G401.6 (cell line): Measurements from ENCODE around the gene LANCL1.
A peak's percentile ranks its signal among the peaks of the same experiment; 100 is the strongest.
"Not testable (repeated sequence)": the region's sequence is repeated elsewhere in the genome, so short reads cannot be mapped to it uniquely, and the experiment has no call there.

Source experiments
- FAIRE-seq: peaks from 2 replicates; lab custom pipeline; 2012; peaks lifted over from hg19 to GRCh38; lab: Jason Lieb, UNC

Gene LANCL1

GRCh38 chr2:210459407-210459806 lies 17.2 kb downstream of the LANCL1 start:
- FAIRE-seq, result no peak

GRCh38 chr2:210458395-210458794 lies 18.2 kb downstream of the LANCL1 start:
- FAIRE-seq, result no peak

GRCh38 chr2:210456571-210456970 lies 20.0 kb downstream of the LANCL1 start:
- no peak for FAIRE-seq

GRCh38 chr2:210454336-210454735 lies 22.2 kb downstream of the LANCL1 start:
- no peak for FAIRE-seq

GRCh38 chr2:210452194-210452593 lies 24.4 kb downstream of the LANCL1 start:
- FAIRE-seq, result no peak

- not testable (repeated sequence) for FAIRE-seq
Observed at GRCh38 chr2:210450942-210451341, 25.6 kb downstream of the LANCL1 start.

GRCh38 chr2:210445732-210446131 lies 30.8 kb downstream of the LANCL1 start:
- FAIRE-seq, result no peak

GRCh38 chr2:210445116-210445707 lies 31.3 kb downstream of the LANCL1 start:
- FAIRE-seq, result peak; percentile 89

GRCh38 chr2:210443527-210443926 lies 33.0 kb downstream of the LANCL1 start:
- FAIRE-seq, result no peak

- FAIRE-seq, result no peak
Observed at GRCh38 chr2:210442878-210443277, 33.7 kb downstream of the LANCL1 start.

- no peak for FAIRE-seq
Observed at GRCh38 chr2:210442457-210442856, 34.1 kb downstream of the LANCL1 start.

- no peak for FAIRE-seq
Observed at GRCh38 chr2:210440206-210440605, 36.4 kb downstream of the LANCL1 start.

GRCh38 chr2:210435439-210435838 lies 41.1 kb downstream of the LANCL1 start:
- no peak for FAIRE-seq

GRCh38 chr2:210432633-210433032 lies 43.9 kb downstream of the LANCL1 start:
- FAIRE-seq, result no peak

- no peak for FAIRE-seq
Observed at GRCh38 chr2:210429403-210430137, 47.0 kb downstream of the LANCL1 start.

GRCh38 chr2:210428393-210429179 lies 48.0 kb downstream of the LANCL1 start:
- no peak for FAIRE-seq

- not testable (repeated sequence) for FAIRE-seq
Observed at GRCh38 chr2:210427309-210427708, 49.2 kb downstream of the LANCL1 start.

GRCh38 chr2:210422366-210422765 lies 54.2 kb downstream of the LANCL1 start:
- no peak for FAIRE-seq

- FAIRE-seq, result no peak
Observed at GRCh38 chr2:210421916-210422315, 54.6 kb downstream of the LANCL1 start.

GRCh38 chr2:210412660-210413059 lies 63.9 kb downstream of the LANCL1 start:
- FAIRE-seq, result no peak

GRCh38 chr2:210410542-210410941 lies 66.0 kb downstream of the LANCL1 start:
- no peak for FAIRE-seq

GRCh38 chr2:210399440-210400041 lies 77.0 kb downstream of the LANCL1 start:
- FAIRE-seq, result peak; percentile 84

GRCh38 chr2:210392469-210392881 lies 84.1 kb downstream of the LANCL1 start:
- no peak for FAIRE-seq
